Measurements from ENCODE around the gene PDE1C. TPM values are rescaled to one million over a fixed set of nuclear protein-coding genes. Genes with fewer than 3 reads are reported as not detected.

Gene PDE1C
- total and polyA plus RNA-seq, 2 donors (not counting 1 experiment from before 2014, with no cell fraction given): 0.52 TPM; not detected in 1

DNA sequence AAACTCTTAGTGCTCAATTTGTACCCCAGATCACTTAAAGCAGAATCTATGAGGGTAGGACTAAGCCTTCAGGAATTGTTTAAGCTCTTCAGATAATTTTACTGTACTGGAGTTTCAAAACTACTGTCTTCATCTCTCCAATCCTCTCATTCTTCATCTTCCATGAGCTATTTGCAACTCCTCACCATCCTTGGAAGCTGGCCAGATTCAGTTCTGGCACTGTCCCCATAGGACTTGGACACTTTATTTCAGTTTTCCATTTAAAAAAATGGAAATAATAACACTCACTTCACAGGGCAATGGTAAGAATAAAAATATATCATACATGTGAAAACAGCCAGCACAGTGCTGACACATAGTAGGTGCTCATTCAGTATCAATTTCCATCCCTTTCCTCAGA, 308.6 kb downstream of the PDE1C start:
- CTCF ChIA-PET: no interaction called here
- intact Hi-C loops (cut with micrococcal nuclease): no loop called here

DNA sequence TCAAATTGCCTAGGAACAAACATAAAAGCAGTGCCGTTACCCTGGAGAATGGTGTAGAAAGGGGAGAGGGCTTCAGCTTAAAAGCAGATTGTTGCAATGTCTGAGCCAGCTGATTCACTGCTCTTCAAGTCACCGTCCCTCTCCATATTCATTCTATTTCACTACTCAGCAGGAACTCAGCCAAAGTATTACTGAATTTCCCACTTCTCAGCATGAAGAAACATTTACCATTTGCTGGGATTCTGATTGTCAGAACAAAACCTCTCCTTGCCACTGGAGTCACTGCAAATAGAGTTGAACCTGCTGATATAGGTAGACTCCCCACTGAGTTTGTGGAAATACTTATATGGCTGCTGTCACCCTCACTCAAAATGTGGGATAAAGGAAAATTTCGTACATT, 311.5 kb downstream of the PDE1C start:
- Histone ChIP-seq H3K79me2 (ENCODE audit: control insufficient read depth, insufficient read depth, low read length) (no peaks in the 10 kb centered on the region), H2AFZ (ENCODE audit: insufficient read depth, low read depth, low read length, poor library complexity, severe bottlenecking) (no peak overlapping the region), H3K36me3 (replicated peaks in 1 of 2; ENCODE audit: control extremely low read depth in 1 of 2, control insufficient read depth in 1 of 2, extremely low read depth in 1 of 2, insufficient read depth in 2 of 2, low read length in 1 of 2) (no peaks in the 10 kb centered on the region), H4K20me1 (ENCODE audit: control insufficient read depth, insufficient read depth, low read length, poor library complexity, severe bottlenecking) (no peaks in the 10 kb centered on the region), H3K9ac (ENCODE audit: low read length) (no peak overlapping the region), H3K27me3 (replicated peaks in 1 of 4; ENCODE audit: control extremely low read depth in 1 of 4, control insufficient read depth in 3 of 4, insufficient read depth in 4 of 4, low read length in 3 of 4) (no peaks in the 10 kb centered on the region), H3K4me3 (ENCODE audit: control extremely low read depth in 1 of 5, extremely low read depth in 1 of 5, insufficient read depth in 1 of 5, low read depth in 2 of 5, low read length in 4 of 5) (no peak overlapping the region), H3K4me2 (replicated peaks; ENCODE audit: low read depth, low read length, poor library complexity, severe bottlenecking) (no peak overlapping the region), H3K4me1 (ENCODE audit: control insufficient read depth in 2 of 2, insufficient read depth in 2 of 2, low read length in 2 of 2) (no peaks in the 10 kb centered on the region), H3K9me3 (ENCODE audit: control extremely low read depth in 1 of 3, control insufficient read depth in 2 of 3, insufficient read depth in 1 of 3, low read length in 2 of 3) (peaks cover 0 to 2% (median 0%) of the 10 kb centered on the region in 3 donors), H3K27ac (ENCODE audit: low read length in 2 of 2) (no peak overlapping the region)
- TF ChIP-seq, protein P1, sequence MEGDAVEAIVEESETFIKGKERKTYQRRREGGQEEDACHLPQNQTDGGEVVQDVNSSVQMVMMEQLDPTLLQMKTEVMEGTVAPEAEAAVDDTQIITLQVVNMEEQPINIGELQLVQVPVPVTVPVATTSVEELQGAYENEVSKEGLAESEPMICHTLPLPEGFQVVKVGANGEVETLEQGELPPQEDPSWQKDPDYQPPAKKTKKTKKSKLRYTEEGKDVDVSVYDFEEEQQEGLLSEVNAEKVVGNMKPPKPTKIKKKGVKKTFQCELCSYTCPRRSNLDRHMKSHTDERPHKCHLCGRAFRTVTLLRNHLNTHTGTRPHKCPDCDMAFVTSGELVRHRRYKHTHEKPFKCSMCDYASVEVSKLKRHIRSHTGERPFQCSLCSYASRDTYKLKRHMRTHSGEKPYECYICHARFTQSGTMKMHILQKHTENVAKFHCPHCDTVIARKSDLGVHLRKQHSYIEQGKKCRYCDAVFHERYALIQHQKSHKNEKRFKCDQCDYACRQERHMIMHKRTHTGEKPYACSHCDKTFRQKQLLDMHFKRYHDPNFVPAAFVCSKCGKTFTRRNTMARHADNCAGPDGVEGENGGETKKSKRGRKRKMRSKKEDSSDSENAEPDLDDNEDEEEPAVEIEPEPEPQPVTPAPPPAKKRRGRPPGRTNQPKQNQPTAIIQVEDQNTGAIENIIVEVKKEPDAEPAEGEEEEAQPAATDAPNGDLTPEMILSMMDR (IDR thresholded peaks at IDR 0.05): no peak
- no peak for TF ChIP-seq EZH2 (IDR thresholded peaks at IDR 0.05; ENCODE audit: borderline replicate concordance, insufficient read depth, low read depth, low read length, poor library complexity, severe bottlenecking)
- WGBS (ENCODE audit: insufficient coverage): 60% methylated on average over 1 of the region's 3 CpGs
- DNase-seq: no peak
- CTCF ChIA-PET: no interaction called here
- intact Hi-C loops (cut with micrococcal nuclease): no loop called here
- no peak overlapping the region for H3K4me3 Mint-ChIP-seq
- POLR2A ChIA-PET: no interaction called here
- H3K9me3 Mint-ChIP-seq (ENCODE audit: insufficient read depth): no peaks in the 10 kb centered on the region
- H3K27me3 Mint-ChIP-seq: peaks cover 5% of the 10 kb centered on the region
- ATAC-seq (ENCODE audit: low read depth): no peak
- no peaks in the 10 kb centered on the region for H3K4me1 Mint-ChIP-seq
- H3K27ac Mint-ChIP-seq: no peak overlapping the region

More for the DNA sequence above, 308.6 kb downstream of the PDE1C start:
- Histone ChIP-seq H3K4me3 (ENCODE audit: control extremely low read depth in 1 of 5, extremely low read depth in 1 of 5, insufficient read depth in 1 of 5, low read depth in 2 of 5, low read length in 4 of 5) (no peak overlapping the region), H2AFZ (ENCODE audit: insufficient read depth, low read depth, low read length, poor library complexity, severe bottlenecking) (no peak overlapping the region), H3K4me1 (ENCODE audit: control insufficient read depth in 2 of 2, insufficient read depth in 2 of 2, low read length in 2 of 2) (no peaks in the 10 kb centered on the region), H3K9ac (ENCODE audit: low read length) (no peak overlapping the region), H3K79me2 (ENCODE audit: control insufficient read depth, insufficient read depth, low read length) (no peaks in the 10 kb centered on the region), H3K27ac (ENCODE audit: low read length in 2 of 2) (no peak overlapping the region), H4K20me1 (ENCODE audit: control insufficient read depth, insufficient read depth, low read length, poor library complexity, severe bottlenecking) (no peaks in the 10 kb centered on the region), H3K36me3 (replicated peaks in 1 of 2; ENCODE audit: control extremely low read depth in 1 of 2, control insufficient read depth in 1 of 2, extremely low read depth in 1 of 2, insufficient read depth in 2 of 2, low read length in 1 of 2) (no peaks in the 10 kb centered on the region), H3K27me3 (replicated peaks in 1 of 4; ENCODE audit: control extremely low read depth in 1 of 4, control insufficient read depth in 3 of 4, insufficient read depth in 4 of 4, low read length in 3 of 4) (no peaks in the 10 kb centered on the region), H3K9me3 (ENCODE audit: control extremely low read depth in 1 of 3, control insufficient read depth in 2 of 3, insufficient read depth in 1 of 3, low read length in 2 of 3) (peaks cover 0 to 2% (median 0%) of the 10 kb centered on the region in 3 donors), H3K4me2 (replicated peaks; ENCODE audit: low read depth, low read length, poor library complexity, severe bottlenecking) (no peak overlapping the region)
- ATAC-seq (ENCODE audit: low read depth): no peak
- no peak overlapping the region for H3K4me3 Mint-ChIP-seq
- no peak for DNase-seq
- TF ChIP-seq, protein P1 (IDR thresholded peaks at IDR 0.05): no peak
- TF ChIP-seq EZH2 (IDR thresholded peaks at IDR 0.05; ENCODE audit: borderline replicate concordance, insufficient read depth, low read depth, low read length, poor library complexity, severe bottlenecking): no peak
- H3K27me3 Mint-ChIP-seq: no peaks in the 10 kb centered on the region
- POLR2A ChIA-PET: no interaction called here
- H3K27ac Mint-ChIP-seq: no peak overlapping the region
- no peaks in the 10 kb centered on the region for H3K9me3 Mint-ChIP-seq (ENCODE audit: insufficient read depth)
- no peaks in the 10 kb centered on the region for H3K4me1 Mint-ChIP-seq
